Activated effector memory CD4-positive, alpha-beta T cell treated with anti-CD3 and anti-CD28 coated beads, Interleukin-2, amount 50 U/mL, for 16 hours (primary cell): ENCODE data around the gene NRG2.

Source experiments
- DNase-seq: peaks from one replicate; pipeline ENCODE4 v3.0.0-alpha.2; 2020

The NRG2 gene

GRCh38 chr5:139926797-139927503 is 116.1 kb downstream of the NRG2 start:
- DNase-seq, result no peak

- DNase-seq, result no peak
These were observed 117.2 kb downstream of the NRG2 start for GRCh38 chr5:139925650-139926640.

GRCh38 chr5:139925216-139925562 is 117.9 kb downstream of the NRG2 start:
- no peak for DNase-seq

DNA sequence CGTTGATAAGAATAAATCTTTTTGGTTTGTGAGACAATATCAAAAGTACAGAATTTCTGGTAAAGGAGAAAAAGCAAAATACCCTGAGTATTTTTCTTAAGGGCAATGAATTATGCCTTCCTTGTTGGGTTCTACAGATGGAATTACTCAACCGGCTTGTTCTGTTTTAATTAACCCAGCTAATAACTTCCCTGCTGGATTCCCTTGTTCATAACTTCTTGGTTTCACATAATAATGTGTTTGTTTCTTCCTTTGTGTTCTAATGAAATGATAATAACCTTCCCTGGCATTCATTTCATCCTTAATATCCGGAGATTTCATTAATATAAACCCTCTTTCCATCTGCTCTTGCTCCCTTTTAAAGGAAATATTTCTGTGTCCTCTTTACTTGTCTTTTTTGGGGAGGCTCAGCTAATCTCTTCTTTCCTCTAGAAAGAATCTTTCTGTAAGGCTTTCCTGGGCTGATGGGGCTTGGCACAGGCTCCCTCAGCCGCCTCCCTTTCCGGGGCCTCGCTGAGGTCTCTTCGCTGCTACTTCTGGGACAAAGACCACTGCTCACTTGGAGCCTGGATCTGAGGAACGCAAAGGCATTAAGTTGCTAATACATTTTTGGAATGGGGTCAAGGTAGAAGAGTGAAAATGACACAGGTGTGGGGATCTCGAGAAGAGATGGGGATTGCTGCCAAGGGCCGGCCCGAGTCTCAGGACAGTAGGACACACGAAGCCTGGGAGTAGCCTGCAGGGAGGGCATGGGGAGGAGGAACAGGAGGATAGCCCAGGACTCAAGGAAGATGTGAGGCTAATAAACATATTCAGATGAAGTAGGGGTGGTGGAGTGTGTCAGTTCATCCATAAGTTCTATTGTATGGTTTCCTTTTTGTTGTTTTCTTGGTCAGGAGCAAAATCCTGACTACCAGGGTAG is 118.5 kb downstream of the NRG2 start:
- DNase-seq, result no peak

GRCh38 chr5:139919308-139919707 is 123.8 kb downstream of the NRG2 start:
- DNase-seq, result no peak

GRCh38 chr5:139915834-139916233 is 127.3 kb downstream of the NRG2 start:
- no peak for DNase-seq

GRCh38 chr5:139915266-139915665 is 127.8 kb downstream of the NRG2 start:
- DNase-seq, result no peak

DNA sequence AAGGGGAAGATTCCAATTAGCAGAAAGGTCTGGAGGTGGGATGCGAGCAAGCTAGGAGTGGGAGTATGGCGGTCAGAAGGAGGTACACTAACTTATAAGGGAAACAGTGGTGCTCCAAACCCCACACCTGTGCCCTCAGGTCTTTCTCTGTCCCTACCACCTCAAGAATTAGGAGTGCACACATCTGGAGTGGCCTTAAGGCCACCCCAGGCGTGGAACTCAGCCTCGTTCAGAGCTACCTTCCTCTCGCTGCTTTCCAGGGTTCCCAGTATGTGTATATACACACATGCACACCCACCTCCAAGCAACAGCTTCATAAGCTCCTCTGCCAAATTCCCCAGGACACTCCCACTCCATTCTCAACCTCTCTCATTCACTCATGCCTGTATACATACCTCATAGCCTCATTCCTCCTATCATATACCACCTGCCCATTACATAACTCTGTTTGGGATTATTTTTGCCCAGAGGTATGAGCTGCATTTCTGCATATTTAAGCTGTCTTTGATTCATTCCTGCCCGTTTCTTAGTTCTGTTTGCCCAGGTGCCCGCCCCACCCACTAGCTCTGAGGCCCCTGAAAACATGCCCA is 128.8 kb downstream of the NRG2 start:
- no peak for DNase-seq

DNA sequence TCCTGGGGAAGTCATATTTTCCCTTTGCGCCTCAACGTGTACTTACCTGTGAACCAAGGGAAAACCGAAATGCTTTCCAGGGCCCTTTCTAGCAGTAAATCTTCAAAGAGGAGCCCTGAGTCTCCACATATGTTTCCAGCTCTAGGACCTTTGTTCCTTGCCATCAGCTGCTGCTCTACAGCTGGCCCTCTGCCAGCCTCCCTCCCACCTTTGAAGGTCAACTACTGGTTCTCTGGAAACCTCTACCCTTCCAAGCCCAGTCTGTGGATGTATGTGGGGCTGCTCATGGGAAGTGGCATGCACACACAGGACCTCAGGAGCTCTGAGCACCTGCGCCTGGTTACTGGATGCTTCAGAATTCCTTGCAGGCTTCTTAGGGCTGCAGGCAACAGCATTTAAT is 130.3 kb downstream of the NRG2 start:
- no peak for DNase-seq

GRCh38 chr5:139912158-139912557 is 130.9 kb downstream of the NRG2 start:
- DNase-seq, result no peak

DNA sequence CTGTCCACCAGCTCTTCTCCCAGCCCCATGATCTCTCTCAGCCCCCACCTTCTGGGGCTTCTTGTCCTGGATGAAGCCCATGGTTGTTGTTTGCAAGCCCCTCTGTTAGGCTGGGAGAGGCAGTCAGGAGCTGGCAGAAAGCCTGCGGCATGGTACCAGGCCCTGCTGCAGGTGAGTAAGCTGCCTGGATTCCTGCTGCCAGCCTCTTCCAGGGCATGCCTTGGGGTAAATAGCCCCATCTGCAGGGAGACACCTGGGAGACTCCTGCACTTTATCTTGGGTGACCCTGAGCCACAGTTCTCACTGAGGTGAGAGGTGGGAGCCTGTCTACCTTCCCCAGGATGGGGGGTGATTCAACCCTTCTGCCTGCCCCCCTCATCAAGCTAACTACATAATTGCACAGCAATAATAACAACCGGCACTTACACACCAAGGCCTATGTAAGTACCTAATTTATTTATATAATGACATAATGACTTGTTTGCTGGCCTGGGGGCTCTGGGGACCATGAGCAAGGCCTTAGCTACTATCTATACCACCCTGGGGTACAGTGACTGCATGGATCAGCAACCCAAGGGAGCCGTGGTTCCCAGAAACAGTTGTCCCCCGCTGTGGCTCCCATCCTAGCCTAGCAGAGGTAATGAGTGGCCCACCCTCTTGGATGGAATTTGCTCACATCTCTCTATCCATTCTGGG is 131.5 kb downstream of the NRG2 start:
- DNase-seq, result no peak

DNA sequence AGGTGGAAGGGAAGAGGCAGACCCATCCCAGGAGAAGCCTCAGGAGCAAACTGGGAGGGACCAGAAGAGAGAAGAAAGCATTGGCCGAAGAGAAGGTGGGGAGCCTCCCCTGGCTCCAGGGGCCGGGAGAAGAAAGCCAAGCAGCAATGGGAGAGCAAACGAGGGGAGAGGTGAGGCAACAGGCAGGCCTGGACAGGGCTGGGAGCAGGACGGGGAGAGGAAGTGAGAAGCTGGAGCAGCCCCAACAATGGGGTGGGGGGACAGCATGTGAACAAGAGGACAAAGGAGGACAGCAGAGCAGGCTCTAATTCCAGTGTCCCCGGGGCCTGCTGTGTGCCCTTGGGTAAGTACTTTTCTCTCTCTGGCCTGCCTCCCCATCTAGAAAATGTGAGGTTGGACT is 132.2 kb downstream of the NRG2 start:
- DNase-seq, result no peak

- no peak for DNase-seq
These were observed 133.1 kb downstream of the NRG2 start for GRCh38 chr5:139910036-139910435.

DNA sequence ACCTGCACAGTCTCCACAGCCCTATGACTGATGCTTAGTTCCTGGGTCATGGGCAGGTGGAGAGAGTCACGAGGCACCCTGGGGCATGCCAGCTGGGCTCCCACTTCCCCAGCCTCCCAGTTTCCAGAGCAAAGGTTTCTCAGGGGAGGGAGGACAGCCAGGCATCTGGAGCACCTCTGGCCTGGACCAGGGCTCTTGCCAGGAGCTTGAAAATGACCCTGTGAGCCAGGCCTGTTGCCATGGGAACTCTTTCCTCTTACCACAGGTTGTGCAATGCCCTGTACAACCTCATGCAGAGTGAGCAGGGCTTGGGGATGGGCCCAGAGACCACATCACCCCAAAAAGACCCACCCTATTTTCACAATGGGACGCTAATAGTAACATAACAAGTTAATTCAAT is 134.3 kb downstream of the NRG2 start:
- no peak for DNase-seq

DNA sequence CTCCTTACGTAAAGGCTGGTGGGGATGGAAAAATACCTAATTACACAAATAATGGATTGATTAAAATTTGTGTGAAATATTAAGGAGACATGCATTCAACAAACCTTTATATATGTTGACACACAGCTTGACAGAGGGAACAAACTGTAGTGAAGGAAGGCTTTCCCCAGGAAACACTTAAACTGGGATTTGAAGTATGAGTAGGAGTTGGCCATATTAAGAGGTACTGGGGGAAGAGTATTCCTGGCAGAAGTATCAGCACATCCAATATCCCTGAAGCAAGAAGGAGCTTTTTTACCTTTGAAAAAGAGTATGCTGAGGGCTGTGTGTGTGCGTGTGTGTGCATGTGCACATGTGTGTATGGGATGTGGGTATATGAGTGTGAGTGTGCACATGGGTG is 136.4 kb downstream of the NRG2 start:
- no peak for DNase-seq

DNA sequence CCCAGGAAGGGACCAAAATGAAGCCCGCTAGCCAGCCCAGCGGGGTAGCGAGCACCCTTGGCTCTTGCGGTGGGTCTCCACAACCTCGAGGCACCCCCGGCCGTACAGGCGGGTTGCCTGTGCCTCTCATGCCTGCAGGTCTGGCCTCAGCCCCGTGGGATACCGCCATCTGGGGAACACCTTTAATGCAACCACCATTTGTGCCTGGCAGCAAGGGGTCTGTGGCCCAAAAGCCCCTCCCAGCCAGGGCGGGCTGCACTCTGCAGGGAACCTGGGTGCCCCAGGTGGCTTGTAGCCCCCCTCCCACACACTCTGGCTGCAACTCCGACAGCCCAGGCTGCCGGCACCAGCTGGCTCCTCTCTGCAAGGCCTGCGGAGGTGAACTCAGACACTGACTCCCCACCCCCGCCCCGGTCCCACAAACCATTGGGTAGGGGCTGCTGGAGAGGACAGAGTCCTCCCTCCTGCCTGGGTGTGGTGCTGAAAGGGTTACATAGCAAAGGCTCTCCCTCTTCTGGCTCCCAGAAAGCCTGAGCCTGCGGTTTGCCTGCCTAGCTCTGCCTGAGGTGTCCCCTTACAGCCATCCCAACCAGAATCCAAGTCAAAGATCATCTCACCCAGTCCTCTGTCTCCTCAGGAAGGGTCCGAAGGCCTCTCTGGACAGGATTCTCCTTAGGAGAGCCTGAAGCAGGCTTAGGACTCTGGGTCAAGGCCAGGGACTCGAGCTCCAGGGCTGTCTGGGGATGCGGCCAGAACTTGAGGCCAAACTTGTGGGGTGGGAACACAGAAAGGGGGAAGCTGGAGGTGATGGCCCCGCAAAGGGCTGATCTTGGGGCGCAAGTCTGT is 138.1 kb downstream of the NRG2 start:
- peak; percentile 61 for DNase-seq

- no peak for DNase-seq
These were observed 138.6 kb downstream of the NRG2 start for GRCh38 chr5:139904566-139904815.

DNA sequence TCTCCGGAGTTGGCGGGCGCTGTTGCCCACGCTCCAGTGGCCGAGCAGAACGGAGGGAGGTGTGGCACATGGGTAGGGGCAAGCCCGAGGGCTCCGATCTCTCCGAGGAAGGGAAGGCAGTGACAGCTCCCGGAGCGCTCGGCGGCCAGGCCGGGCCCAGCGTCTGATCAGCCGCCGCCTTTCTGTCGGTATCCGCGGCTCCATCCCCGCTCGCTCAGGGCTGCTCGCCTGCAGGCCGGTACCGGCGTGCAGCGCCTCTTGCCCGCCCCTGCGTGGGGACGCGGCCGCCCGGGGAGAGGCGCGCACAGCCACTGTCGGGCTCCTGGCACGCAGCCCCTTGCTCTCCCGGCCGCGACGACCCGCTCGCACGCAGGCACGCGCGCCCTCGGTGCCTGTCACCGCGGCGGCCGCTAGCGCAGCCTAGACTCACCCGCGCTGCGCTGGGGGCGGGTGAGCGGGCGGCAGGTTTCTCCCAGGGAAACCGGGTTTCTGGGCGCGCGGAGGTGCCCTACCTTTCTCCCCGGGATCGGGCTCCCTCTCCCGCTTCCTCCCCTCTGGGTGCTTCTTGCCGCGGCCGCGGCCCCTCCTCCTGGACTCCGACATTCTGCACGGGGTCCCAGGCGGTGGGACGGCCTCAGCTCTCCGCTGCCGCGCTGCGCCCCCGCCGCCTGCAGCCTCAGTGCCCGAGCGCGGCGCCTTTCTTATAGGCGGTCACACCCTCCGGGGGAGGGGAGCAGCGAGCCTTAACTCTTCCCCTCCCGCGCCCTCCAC is 139.1 kb downstream of the NRG2 start:
- DNase-seq, result peak; percentile 63

DNA sequence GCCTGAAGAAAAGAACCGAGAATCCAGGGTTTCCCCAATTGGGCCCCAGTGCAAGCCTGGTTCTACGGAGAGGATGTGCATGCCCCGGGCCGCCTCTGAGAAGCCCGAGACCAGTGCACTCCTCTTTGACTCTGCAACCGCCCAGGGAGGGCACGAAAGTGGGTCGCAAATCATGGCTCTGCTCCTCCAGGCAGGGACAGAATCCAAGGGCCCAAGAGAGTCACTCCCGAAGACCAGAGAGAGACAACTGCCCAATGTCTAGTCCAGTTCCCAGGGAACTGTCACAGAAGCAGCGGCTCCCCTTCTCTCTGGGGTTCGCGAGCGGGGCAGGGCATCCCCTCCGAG is 139.7 kb downstream of the NRG2 start:
- peak; percentile 52 for DNase-seq

DNA sequence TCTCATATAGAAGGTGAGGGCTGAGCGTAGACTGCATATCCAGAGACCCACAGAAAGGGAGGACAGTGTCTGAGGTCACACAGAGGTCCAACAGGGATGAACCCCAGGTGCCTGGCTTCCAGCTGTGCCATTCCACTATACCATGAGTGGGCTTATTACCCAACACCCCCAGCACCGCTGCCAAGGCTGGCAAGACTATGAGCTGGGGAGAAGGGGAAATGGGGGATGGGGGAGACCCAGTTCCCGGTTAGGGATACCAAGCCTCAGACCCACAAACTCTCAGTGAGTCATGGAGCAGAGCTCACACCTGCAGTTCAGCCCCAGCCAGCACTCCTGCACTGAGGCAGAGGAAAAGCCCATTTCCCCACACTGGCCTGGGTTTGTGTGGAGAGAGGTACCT is 141.1 kb downstream of the NRG2 start:
- peak; percentile 46 for DNase-seq

GRCh38 chr5:139901251-139901575 is 141.9 kb downstream of the NRG2 start:
- DNase-seq, result peak; percentile 19
